ENCODE measurements around the gene UBE2O.

Gene UBE2O

GRCh38 chr17:76385892-76386786, 66.8 kb downstream of the UBE2O start:
- DNase-seq, result peak; percentile 47

GRCh38 chr17:76384987-76385891, 67.7 kb downstream of the UBE2O start:
- DNase-seq, result no peak

GRCh38 chr17:76384222-76384986, 68.5 kb downstream of the UBE2O start, which contains the start of gene SPHK1:
SPHK1 (plus strand) TSS chr17:76384609; CDS start chr17:76385645, 1,036 bp downstream.
- DNase-seq, result no peak

DNA sequence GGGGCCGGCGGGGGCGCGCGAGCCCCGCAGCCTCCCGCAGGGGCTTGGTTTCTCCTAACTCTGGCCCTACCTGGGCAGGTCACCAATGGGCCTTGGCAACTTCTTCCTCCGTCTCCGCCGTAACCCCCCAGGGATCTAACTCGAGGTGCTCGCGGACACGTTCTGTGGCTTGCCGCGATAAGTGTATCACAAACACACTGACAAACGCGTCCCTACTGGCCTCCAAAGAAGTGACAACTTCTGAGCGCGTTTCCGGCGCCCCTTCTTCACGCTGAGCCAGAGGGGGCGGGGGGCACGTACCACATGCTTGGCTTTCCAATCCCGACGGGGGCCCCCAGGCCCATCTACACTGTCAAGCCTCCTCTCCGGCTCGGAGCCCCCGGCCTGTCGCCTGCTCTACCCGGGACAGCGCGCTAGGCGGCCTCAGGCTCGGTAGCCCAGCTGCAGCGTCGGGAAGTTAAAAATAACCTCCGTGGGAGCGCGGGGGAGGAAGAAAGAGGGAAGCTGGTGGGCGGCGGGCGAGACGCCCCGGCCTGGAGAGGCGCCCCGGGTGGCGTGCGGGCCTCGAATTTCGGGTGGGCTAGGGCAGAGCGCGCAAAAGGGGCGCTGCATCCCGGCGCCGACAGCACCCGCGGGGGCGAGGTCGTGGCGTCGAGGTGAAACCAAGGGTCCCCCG, 69.3 kb downstream of the UBE2O start:
- DNase-seq, result no peak

GRCh38 chr17:76382803-76383545, 70.0 kb downstream of the UBE2O start:
- no peak for DNase-seq

DNA sequence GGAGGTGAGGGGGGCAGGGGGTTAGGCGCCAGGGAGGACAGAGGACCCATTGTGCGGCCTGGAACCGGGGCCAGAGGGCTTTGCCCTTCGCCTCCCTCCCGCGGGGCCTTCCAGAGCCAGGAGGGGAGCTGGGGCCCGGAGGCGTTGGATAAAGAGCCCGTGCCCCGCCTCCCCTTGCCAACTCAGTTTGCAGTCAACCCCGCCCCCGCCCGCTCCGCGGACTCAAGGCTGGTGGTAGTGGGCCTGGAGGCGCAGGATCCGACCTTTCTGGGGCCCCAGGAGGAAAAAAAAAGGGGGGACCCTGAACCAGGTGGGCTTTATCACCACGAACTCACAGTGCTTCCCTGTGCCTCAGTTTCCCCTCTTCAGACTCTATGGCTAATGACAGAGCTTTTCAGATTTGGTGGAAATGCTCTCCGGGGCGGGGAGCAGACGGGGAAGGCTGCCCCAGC, 70.6 kb downstream of the UBE2O start:
- DNase-seq, result no peak

DNA sequence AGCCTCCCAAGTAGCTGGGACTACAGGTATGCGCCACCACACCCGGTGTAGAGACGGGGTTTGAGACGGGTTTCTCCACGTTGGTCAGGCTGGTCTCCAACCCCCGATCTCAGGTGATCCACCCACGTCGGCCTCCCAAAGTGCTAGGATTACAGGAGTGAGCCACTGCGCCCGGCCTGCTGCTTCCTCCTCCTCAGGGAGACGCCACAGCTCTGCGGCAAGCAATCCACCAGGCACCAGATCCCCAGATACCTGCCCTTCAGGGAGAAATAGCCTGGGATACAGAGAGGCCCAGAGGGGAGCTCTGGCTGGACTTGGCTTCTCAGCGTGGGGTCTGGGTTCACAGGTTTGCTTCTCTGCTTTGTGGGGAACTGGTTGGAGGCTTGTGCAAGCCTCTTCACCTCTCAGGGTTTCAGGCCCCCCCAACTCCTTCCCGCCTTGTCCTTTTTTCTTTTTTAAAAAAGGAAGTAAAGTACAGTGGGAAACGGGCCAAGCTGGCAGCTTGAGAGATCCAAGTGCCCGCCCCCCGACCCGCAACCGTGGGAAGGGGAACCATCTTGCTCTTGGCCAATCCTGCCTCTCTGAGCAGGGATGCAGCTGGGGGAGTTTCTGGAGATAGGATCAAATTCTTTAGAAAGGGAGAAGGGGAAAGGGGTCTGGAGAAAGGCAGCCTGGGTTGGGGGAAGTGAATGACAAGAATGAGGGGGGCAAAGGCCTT, 71.2 kb downstream of the UBE2O start:
- no peak for DNase-seq

DNA sequence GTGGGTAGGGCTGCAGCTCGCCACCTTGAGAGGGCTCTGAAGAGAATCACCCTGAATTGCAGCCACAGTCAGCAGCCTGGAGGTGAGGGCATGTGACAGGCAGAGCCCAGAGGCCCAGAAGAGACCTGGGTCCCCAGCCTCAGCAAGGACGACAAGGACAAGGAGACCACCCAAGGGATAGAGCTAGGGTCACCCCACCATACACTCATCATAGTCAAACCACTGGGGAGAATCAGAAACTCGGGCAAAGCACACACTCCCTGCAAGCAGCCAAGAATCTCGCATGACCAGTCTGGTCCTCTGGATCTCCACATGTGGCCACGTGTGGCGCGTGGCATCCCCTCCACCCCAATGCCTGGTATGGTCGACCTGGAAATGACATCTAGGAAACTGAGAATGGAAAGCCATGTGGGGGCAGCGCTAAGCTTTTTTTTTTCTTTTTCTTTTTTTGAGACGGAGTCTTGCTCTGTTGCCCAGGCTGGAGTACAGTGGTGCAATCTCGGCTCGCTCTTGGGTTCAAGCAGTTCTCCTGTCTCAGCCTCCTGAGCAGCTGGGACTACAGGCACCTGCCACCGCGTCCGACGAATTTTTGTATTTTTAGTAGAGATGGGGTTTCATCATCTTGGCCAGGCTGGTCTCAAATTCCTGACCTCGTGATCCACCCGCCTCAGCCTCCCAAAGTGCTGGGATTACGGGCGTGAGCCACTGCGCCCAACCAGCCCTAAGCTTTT, 73.1 kb downstream of the UBE2O start:
- no peak for DNase-seq

DNA sequence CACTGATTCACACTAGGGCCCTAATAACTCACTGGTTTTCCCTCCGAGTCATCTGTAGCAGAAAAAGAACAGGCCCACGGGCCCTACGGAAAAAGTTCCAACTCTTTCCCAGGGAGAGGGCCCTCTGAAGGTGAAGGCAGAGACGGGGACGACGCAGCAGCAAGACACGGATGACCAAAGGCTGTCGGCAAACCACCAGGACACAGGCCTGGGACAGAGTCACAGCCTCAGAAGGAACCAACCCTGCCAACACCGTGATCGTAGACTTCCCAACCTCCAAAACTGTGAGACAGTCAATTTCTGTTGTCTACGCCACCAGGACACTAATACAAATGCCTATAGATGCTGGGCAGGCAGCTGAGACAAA, 73.7 kb downstream of the UBE2O start:
- DNase-seq, result no peak

DNA sequence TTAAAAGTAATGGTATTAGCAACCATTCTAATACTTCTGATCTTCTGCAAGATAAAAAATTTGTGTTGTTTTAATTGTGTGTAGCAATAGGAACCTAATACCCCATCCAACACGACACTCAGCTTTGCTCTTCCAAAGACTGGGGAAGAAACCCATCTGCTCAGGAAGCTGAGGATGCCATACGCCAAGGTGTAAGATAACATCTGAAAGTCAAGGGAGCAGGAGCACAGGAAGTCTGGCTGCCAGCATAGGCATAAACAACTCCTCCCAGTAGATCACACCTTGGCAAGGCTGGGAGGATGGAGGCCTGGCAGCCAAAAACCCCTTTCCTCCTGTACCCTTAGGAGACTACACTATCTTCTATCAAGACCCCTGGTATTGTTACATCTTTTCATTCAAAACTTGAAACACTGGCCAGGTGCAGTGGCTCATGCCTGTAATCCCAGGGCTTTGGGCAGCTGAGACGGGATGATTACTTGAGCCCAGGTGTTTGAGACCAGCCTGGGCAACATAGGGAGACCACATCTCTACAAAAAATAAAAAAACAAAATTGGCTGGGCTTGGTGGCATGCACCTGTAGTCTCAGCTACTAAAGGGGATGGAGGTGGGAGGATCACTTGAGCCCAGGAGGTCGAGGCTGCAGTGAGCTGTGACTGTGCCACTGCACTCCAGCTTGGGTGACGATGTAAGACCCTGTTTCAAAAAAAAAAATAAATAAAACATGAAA, 74.2 kb downstream of the UBE2O start:
- DNase-seq, result no peak

DNA sequence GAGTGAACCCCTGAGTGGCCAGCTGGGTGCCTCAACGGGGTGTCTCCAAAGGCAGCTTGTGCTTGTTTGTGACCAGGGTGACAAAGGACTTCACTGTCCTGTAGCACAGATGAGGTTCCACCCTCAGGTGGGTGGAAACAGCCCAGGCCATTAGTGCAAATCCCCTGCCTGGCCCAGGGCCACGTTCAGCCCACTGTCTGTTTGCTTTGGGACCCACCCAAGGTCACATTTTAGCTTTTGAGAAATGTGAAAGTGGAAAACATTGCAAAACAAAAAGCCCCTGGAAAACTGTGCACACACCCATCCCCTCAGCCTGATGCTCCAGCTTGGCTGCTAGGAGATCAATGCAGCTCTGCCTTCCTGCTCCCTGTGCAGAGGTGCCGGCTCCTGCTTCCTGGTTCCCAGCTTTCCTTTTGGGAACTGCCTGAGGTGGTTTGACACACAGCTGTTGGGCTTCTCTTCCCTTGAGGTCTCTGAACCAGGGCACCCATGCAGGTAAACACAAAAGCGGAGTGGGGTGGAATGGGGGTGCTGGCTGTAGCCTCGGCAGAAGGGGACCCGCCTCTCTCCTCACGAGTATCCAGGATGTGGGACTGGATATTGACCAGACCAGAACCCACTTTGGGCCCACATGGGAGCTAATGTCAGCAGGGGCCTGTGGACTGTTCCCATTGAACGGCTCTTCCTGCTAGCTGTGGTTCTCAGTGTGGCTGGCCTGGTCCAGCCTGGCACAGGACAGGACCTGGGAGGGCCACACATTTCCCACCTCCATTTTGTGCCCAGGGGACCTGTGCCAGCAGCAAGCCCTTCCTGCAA, 76.4 kb downstream of the UBE2O start:
- DNase-seq, result no peak

GRCh38 chr17:76371656-76372628, 81.0 kb downstream of the UBE2O start:
- DNase-seq, result no peak

GRCh38 chr17:76370261-76370993, 82.5 kb downstream of the UBE2O start:
- no peak for DNase-seq

GRCh38 chr17:76369804-76370203, 83.1 kb downstream of the UBE2O start:
- DNase-seq, result no peak

GRCh38 chr17:76369379-76369778, 83.6 kb downstream of the UBE2O start:
- no peak for DNase-seq

GRCh38 chr17:76368545-76368944, 84.4 kb downstream of the UBE2O start:
- DNase-seq, result no peak

GRCh38 chr17:76367642-76368041, 85.3 kb downstream of the UBE2O start:
- no peak for DNase-seq
